CD14-positive monocyte (primary cell): ENCODE measurements around the gene N4BP2. TPM values are rescaled to one million over a fixed set of nuclear protein-coding genes. Genes with fewer than 3 reads are reported as not detected.

ENCODE experiments used
- DNase-seq, 3 donors: peaks; one replicate each; pipeline ENCODE4 v3.0.0-alpha.2; 2011 to 2022
- H2AFZ ChIP-seq: 2 replicates; pipeline ENCODE4 v1.6.0; 2012; ENCODE audit warnings: mild to moderate bottlenecking, low read depth, low read length, inconsistent platforms; ENCODE audit not compliant: insufficient read depth, poor library complexity, severe bottlenecking
- H3K27ac ChIP-seq, 2 donors: 1 replicate in 1 of 2; 2 replicates in 1 of 2; pipeline ENCODE4 v1.5.1; 2012 to 2013; ENCODE audit warnings: low read length in 2 of 2, control low read depth in 1 of 2, inconsistent platforms in 1 of 2, low read depth in 1 of 2, mild to moderate bottlenecking in 1 of 2
- H3K27me3 ChIP-seq, 2 donors: one replicate each; pipeline versions ENCODE4 v1.6.0 to v1.6.1; 2011 to 2013; ENCODE audit warnings: low read length in 2 of 2; ENCODE audit not compliant: control insufficient read depth in 2 of 2, insufficient read depth in 2 of 2
- H3K36me3 ChIP-seq, 2 donors: replicated peaks in 1 of 2; 1 replicate in 1 of 2; 2 replicates in 1 of 2; pipeline versions ENCODE4 v1.5.1 to v1.6.1; 2012 to 2013; ENCODE audit warnings: low read length in 2 of 2, control low read depth in 1 of 2, inconsistent platforms in 1 of 2, mild to moderate bottlenecking in 1 of 2; ENCODE audit not compliant: insufficient read depth in 2 of 2, control insufficient read depth in 1 of 2
- H3K4me1 ChIP-seq, 2 donors: 1 replicate in 1 of 2; 2 replicates in 1 of 2; pipeline versions ENCODE4 v1.5.1 to v1.6.1; 2012 to 2013; ENCODE audit warnings: low read length in 2 of 2, control low read depth in 1 of 2, inconsistent platforms in 1 of 2, mild to moderate bottlenecking in 1 of 2, moderate library complexity in 1 of 2; ENCODE audit not compliant: insufficient read depth in 2 of 2, control insufficient read depth in 1 of 2
- H3K4me2 ChIP-seq: replicated peaks from 2 replicates; pipeline ENCODE3; 2012; ENCODE audit warnings: low read length, moderate library complexity, mild to moderate bottlenecking; ENCODE audit not compliant: poor library complexity, severe bottlenecking; ENCODE audit errors: extremely low read depth
- H3K4me3 ChIP-seq, 3 experiments: fragments of 200-600 bp in 1 of 3; sonication (generic) in 1 of 3; replicated peaks in 1 of 3; 1 replicate in 2 of 3; 2 replicates in 1 of 3; pipeline ENCODE4 v1.5.1; 2011 to 2013; ENCODE audit warnings: low read length in 3 of 3, mild to moderate bottlenecking in 3 of 3, control low read depth in 2 of 3, low read depth in 2 of 3, inconsistent platforms in 1 of 3, moderate library complexity in 1 of 3
- H3K79me2 ChIP-seq: 2 replicates; pipeline ENCODE4 v1.6.0; 2012; ENCODE audit warnings: mild to moderate bottlenecking, control low read depth, inconsistent platforms, low read length, moderate library complexity; ENCODE audit not compliant: insufficient read depth
- H3K9ac ChIP-seq: 2 replicates; pipeline ENCODE4 v1.6.0; 2017; ENCODE audit warnings: low read length, mild to moderate bottlenecking; ENCODE audit not compliant: insufficient read depth, poor library complexity, severe bottlenecking
- H3K9me3 ChIP-seq, 2 donors: replicated peaks in 1 of 2; 1 replicate in 1 of 2; 2 replicates in 1 of 2; pipeline versions ENCODE4 v1.5.1 to v1.6.1; 2012 to 2013; ENCODE audit warnings: low read length in 2 of 2, control low read depth in 1 of 2; ENCODE audit not compliant: control insufficient read depth in 1 of 2, insufficient read depth in 1 of 2
- H4K20me1 ChIP-seq: 2 replicates; pipeline ENCODE4 v1.6.0; 2012; ENCODE audit warnings: mild to moderate bottlenecking, low read length, control low read depth, moderate library complexity; ENCODE audit not compliant: insufficient read depth
- H3K27ac Mint-ChIP-seq, 7 donors: one replicate each; pipeline ENCODE4 v1.8.0; 2020; ENCODE audit warnings: mild to moderate bottlenecking in 7 of 7, mixed read lengths in 7 of 7, moderate library complexity in 6 of 7, inconsistent platforms in 2 of 7
- H3K27me3 Mint-ChIP-seq, 3 donors: one replicate each; pipeline ENCODE4 v1.8.0; 2021 to 2022; ENCODE audit warnings: low read depth in 3 of 3, mild to moderate bottlenecking in 3 of 3, mixed read lengths in 3 of 3, moderate library complexity in 3 of 3, inconsistent platforms in 1 of 3
- H3K36me3 Mint-ChIP-seq, 2 donors: one replicate each; pipeline ENCODE4 v1.8.0; 2020; ENCODE audit warnings: mixed read lengths in 2 of 2, inconsistent platforms in 1 of 2, mild to moderate bottlenecking in 1 of 2
- H3K4me1 Mint-ChIP-seq: one replicate; pipeline ENCODE4 v1.8.0; 2020; ENCODE audit warnings: mild to moderate bottlenecking, mixed read lengths
- H3K4me3 Mint-ChIP-seq, 2 donors: one replicate each; pipeline ENCODE4 v1.8.0; 2020; ENCODE audit warnings: mild to moderate bottlenecking in 2 of 2, mixed read lengths in 2 of 2, moderate library complexity in 1 of 2
- H3K9me3 Mint-ChIP-seq, 7 donors: one replicate each; pipeline ENCODE4 v1.8.0; 2020 to 2022; ENCODE audit warnings: mixed read lengths in 7 of 7, mild to moderate bottlenecking in 6 of 7, moderate library complexity in 6 of 7, inconsistent platforms in 2 of 7
- WGBS: methylation state at CpG from one replicate; pipeline ENCODE4 v1.1.5; 2013; ENCODE audit warnings: missing lambda C conversion rate; ENCODE audit not compliant: insufficient coverage; 5-methylcytosine and 5-hydroxymethylcytosine counted together
- intact Hi-C, 2 donors: fragments of 100-400 bp; cut with micrococcal nuclease; formaldehyde crosslinking; loops; one replicate each; pipeline versions ENCODE4 v1.15.0 to v1.15.1; 2023
- polyA plus RNA-seq, 3 donors: library from polyadenylated mRNA; depleted of rRNA in 1 of 3; unstranded in 2 of 3; stranded (reverse) in 1 of 3; fragments of 300-500 nt in 2 of 3; fragments of >200 nt in 1 of 3; fragmentation: Illumina TruSeq in 2 of 3; gene quantifications; 1 replicate in 2 of 3; 2 replicates in 1 of 3; pipeline ENCODE4 v1.2.3, GENCODE V29; 2012 to 2021
- TF ChIP-seq, protein P1 (sequence below): fragments of 200-600 bp; IDR thresholded peaks from one replicate; pipeline ENCODE4 v1.8.0; 2022; ENCODE audit warnings: antibody characterized with exemption, mild to moderate bottlenecking

Gene N4BP2
- polyA plus RNA-seq, 3 donors, result 3.1 to 8.3 (median 4.8) TPM

DNA sequence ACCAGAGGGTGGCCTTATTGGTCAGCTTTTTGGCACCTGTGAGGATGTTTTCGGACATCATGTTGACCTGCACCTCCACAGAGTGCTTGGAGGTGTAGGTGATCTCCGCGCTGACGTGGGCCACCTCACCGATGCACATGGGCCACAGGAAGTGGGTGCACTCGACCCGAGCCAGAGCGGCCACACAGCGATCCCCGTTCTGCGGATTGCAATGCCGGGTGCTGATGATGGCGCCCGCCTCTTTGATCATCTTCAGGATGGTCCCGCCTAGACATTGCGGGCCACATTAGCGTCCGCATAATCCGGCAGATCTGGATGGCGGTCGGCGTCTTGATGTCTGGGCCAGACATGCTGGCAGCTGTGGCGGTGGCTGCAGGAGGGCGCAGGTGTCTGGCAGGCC, 12.9 kb upstream of the N4BP2 start:
- H3K36me3 Mint-ChIP-seq, result no peaks in the 10 kb centered on the region

DNA sequence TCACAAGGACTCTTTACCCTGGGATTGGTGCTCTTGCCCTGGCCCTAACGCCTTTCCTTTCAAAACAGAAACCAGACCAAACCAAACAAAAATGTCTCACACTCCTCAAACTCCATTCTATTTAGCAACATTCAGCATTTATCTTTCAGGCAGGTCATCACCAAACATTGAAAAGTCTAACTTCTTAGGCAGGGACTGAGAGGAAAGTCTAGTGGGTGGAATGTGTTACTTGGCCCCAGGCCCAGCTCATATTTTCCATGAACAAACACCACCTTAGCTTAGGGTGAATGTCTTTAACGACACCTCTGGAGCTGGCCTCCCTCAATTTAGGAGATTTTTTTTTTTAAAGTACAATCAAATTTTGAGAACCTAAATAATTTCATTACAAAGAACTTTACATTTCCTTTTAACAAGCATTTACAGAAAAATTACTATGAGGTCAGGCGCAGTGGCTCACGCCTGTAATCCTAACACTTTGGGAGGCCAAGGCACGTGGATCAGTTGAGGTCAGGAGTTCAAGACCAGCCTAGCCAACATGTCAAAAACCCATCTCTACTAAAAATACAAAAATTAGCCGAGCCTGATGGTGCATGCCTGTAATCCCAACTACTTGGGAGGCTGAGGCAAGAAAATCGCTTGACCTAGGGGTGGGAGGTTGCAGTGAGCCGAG, 10.2 kb upstream of the N4BP2 start:
- peaks cover 0 to 1% of the 10 kb centered on the region in 2 donors for H3K27me3 ChIP-seq
- Mint-ChIP-seq H3K27ac (no peak overlapping the region), H3K27me3 (peaks cover 2 to 8% (median 3%) of the 10 kb centered on the region in 3 donors), H3K9me3 (no peaks in the 10 kb centered on the region), H3K4me1 (no peaks in the 10 kb centered on the region), H3K4me3 (no peak overlapping the region), H3K36me3 (no peaks in the 10 kb centered on the region)
- WGBS, result 100% methylated on average over 2 of the region's 8 CpGs
- no peaks in the 10 kb centered on the region for H3K36me3 ChIP-seq
- no peaks in the 10 kb centered on the region for H3K79me2 ChIP-seq
- H3K4me1 ChIP-seq, result no peaks in the 10 kb centered on the region
- no peak overlapping the region for H3K4me2 ChIP-seq
- H3K27ac ChIP-seq, result no peak overlapping the region
- no peaks in the 10 kb centered on the region for H3K9me3 ChIP-seq
- H3K4me3 ChIP-seq, result no peak overlapping the region
- TF ChIP-seq, protein P1, sequence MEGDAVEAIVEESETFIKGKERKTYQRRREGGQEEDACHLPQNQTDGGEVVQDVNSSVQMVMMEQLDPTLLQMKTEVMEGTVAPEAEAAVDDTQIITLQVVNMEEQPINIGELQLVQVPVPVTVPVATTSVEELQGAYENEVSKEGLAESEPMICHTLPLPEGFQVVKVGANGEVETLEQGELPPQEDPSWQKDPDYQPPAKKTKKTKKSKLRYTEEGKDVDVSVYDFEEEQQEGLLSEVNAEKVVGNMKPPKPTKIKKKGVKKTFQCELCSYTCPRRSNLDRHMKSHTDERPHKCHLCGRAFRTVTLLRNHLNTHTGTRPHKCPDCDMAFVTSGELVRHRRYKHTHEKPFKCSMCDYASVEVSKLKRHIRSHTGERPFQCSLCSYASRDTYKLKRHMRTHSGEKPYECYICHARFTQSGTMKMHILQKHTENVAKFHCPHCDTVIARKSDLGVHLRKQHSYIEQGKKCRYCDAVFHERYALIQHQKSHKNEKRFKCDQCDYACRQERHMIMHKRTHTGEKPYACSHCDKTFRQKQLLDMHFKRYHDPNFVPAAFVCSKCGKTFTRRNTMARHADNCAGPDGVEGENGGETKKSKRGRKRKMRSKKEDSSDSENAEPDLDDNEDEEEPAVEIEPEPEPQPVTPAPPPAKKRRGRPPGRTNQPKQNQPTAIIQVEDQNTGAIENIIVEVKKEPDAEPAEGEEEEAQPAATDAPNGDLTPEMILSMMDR, result no peak
- no peaks in the 10 kb centered on the region for H4K20me1 ChIP-seq
- no peak for DNase-seq
- H3K9ac ChIP-seq, result no peak overlapping the region
- no peak overlapping the region for H2AFZ ChIP-seq
- intact Hi-C loops, result no loop called here

More for the DNA sequence above, 12.9 kb upstream of the N4BP2 start:
- no peak overlapping the region for H3K9ac ChIP-seq
- H3K79me2 ChIP-seq, result no peaks in the 10 kb centered on the region
- intact Hi-C loops, result no loop called here
- H3K27ac Mint-ChIP-seq, result peak overlapping the region in 1 of 7 donors; percentile 80
- TF ChIP-seq, protein P1, result no peak
- 96% methylated on average over 18 of the region's 24 CpGs for WGBS
- H3K36me3 ChIP-seq, result no peaks in the 10 kb centered on the region
- no peak for DNase-seq
- peaks cover 0 to 3% (median 2%) of the 10 kb centered on the region in 3 donors for H3K27me3 Mint-ChIP-seq
- no peak overlapping the region for H3K27ac ChIP-seq
- no peak overlapping the region for H2AFZ ChIP-seq
- no peaks in the 10 kb centered on the region for H3K4me1 Mint-ChIP-seq
- no peak overlapping the region for H3K4me2 ChIP-seq
- no peaks in the 10 kb centered on the region for H4K20me1 ChIP-seq
- H3K4me3 ChIP-seq, result no peak overlapping the region
- H3K4me1 ChIP-seq, result no peaks in the 10 kb centered on the region
- H3K9me3 Mint-ChIP-seq, result no peaks in the 10 kb centered on the region
- H3K4me3 Mint-ChIP-seq, result no peak overlapping the region
- no peaks in the 10 kb centered on the region for H3K9me3 ChIP-seq
- H3K27me3 ChIP-seq, result no peaks in the 10 kb centered on the region
